ENCODE results near the gene JUN.
A peak's percentile ranks its signal among the peaks of the same experiment; 100 is the strongest.

Gene JUN

DNA sequence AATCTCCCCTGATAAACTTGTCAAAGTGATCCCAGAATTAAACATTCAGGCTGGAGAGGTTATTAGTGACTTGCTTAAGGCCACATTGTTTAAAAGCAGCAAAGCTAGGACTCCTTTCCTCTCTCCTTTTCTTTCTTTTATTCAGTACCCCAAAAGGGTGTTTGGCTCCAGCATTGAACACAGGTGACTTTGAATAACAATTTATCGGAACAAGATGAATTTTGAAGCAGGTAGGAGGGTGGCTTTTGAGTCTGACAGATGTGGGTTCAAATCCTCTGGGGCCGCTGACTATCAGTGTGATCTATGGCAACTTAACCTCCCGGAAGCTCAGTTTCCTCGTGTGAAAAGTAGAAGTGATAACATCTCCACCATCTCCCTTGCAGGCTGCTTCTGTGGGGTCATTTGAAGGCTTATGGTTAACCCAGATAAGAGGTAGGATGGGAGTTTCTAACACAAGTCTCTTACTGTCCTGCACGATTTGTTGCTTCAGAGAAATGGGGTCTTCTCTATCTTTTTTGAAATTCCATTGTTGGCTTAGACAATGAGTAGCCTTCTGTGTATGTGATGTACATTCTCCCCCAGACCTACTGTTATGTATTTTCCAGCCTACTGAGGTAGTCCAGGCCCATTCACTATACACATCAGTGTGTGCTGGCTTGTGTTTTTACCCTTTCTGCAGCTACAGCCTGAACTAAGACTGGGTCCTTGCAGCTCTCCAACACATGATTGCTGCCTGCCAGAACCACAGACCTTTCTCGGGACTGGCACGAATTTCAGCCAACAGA is 29.0 kb downstream of the JUN start:
- no peak for DNase-seq

DNA sequence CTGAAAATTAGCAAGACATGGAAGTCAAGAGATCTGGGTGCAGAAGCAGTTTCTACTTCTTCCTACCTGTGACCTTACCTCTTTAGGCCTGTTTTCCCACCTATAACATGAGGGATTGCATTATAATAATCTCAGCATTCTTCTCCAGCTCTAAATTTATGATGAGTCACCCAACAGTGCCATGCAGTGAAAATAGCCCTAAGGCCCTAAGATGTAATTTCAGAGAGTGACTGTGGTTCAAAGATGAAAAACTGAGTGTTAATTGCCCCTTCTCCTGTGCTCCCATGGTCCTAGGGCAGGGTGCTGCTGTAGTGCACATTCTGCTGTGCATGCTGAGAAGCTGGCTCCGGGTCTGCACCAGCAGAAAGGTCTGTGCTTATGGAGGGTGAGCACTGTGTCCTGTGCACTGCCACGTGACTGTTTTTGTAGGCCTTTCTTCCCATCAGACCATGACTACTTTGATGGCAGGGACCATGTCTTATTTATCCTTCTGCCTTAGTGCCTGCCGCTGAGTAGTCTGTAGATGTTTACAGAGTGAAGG is 29.7 kb downstream of the JUN start:
- DNase-seq: no peak

DNA sequence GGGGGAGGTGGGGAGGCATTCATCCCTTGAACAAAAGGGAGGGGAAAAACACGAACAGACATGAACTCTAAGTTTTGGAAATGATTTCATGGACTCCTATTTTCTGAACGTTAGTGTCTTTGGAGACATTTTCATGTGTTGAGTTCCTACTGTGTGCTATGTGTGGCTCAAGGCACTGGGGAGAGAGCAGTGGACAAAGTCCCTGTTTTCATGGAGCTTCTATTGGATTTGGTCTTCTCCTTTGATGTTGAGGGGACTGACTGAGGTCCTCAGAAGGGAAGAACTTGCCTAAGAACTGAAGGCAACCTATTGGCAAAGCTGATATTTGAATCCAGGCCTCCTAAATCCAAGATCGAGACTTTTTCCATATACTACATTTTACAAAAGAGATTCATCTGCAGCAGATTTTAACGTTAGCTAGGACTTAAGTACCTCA is 30.4 kb downstream of the JUN start:
- no peak for DNase-seq

DNA sequence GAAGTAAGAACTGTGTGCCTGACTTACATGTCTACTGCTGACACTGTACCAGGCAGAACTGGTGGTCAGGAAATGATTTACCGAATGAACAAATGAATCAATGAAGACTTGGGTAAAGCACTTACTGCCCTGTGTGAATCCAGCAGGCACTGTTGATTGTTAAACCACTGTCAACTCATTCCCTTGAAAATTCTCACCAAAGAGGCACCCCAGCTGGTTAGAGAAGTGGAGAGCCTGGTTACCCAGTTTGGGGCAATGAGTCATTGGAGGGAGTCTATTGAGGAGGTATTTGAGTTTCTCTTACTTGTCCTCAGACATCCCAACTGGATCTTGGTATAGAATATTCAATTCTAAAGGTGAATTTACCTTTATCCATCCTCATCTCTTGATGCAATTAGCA is 34.2 kb downstream of the JUN start:
- DNase-seq: no peak

DNA sequence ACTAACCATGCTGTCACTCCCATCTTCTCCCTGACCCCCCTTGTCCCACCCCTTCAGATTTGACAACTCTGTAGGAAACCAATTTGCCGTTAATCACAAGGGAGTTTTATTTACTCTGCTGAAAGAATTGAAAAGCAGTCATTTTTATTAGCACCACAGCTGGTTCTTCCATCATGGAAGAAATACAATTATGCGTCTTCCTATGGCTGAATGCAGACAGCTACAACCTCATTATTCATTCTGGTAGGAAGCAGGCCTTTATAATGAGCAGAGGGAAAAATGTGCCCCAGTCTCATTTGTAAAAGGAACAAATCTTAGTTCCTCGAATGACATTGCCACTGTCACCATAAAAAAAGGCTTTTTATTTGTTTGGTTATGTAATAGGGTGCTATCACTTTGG is 35.2 kb downstream of the JUN start:
- no peak for DNase-seq

DNA sequence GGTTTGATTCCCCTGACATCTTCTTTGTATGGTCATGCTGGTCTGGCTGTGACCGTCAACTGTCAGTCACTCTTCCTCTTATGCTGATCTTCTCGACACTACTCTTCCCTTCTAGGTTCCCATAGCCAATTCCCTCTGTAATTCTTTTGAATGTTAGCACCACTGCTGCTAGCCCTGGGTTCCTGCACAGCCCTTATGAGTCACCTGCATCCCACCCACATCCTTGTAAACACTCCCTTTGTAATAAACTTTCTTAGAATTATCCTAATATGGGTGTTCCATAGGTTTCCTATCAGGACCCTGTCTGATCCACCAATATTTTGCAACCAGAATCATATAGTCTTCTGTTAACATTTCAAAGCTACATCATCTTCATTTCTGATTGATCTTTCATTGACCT is 37.1 kb downstream of the JUN start:
- no peak for DNase-seq

DNA sequence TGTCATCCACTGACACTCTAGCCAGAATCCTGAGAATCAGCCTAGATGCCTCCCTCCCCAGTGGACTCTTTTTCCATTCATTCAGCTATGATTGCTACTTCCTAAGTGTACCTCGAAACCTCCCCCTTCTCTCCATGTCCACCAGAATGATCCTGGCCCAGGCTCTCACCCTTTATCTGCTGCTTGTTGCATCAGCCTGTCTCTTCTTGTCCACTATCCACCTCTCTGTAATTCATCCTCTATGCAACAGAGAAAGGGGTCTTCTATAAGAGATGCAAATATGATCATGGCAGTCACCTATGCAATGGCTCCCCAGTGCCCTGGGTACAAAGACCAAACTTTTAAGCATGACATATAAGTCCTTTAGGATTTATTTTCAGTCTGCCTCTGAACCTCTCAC is 37.7 kb downstream of the JUN start:
- DNase-seq: no peak

DNA sequence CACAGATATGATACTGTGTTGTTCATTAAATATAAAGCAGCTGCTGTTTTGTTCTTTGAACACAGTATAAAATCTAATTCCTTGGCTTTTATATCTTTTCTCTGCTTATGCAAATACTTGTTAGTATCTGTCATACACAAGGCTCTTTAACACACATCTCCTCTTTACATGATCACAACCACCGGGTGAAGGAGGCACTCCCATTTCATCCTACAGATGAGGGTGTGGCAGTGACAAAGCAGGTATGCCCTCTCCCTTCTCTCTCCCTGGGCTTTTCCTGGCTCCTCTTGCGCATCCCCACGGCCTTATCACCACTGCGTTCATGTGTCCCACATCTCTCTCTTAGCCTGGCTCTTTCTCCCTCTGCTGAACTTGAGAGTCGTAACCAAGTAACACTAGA is 38.2 kb downstream of the JUN start:
- DNase-seq: no peak

DNA sequence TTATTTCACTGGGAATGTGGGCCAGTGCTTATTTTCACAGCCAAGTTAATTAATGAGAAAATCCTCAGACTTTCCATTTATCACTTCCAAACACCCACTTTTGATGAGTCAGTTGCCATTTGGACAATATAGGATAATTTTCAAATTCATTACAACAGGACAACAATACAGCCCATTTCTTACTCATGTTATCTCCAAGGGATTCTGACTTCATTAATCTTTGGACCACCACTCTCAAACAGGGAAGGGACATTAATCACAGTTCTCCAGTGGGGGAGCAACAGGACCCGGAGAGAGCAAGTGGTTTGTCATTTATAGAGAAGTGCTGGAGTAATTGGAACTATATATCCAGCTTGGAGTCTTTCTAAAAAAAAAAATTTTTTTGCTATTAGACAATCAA is 38.7 kb downstream of the JUN start:
- DNase-seq: no peak

DNA sequence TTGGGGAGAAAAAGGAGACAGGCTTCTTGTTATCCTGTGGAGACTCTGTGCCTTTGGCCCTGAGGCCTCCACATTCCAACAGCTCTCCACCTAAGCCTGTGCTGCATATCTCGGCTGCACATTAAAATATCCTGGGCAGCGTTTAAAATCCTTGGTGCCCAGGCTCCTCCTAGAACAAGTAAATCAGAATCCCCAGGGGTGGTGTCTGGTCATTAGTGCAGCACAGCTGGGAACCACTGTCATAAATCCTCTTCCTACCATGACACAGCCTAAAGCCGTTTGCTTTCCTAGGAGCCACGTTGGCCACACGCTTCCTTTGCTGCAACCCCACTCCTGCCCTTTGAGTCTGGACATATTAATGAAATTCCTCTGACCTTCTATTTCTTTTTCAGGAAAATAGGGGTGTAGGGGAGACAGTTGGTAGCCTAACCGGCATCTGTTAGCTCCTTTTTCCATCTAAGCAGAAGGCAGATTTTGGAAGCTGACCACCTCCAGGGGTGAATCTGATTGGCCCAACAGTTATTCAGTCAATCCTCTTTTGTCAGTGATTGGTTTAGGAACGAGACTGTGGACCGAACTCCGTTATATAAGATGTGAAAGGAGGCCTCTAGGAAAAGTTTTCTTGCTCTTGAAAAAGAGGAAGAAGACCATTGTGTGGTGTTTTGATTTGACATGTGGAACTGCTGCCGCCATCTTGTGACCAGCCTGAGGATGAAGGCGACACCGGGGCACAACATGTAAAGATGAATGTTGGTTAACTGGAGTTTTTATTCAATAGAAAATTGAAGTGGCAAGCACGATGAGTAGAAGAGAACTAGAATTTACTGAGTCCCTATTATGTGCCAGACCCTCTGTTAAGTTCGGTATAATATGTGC is 41.9 kb downstream of the JUN start:
- DNase-seq: no peak

DNA sequence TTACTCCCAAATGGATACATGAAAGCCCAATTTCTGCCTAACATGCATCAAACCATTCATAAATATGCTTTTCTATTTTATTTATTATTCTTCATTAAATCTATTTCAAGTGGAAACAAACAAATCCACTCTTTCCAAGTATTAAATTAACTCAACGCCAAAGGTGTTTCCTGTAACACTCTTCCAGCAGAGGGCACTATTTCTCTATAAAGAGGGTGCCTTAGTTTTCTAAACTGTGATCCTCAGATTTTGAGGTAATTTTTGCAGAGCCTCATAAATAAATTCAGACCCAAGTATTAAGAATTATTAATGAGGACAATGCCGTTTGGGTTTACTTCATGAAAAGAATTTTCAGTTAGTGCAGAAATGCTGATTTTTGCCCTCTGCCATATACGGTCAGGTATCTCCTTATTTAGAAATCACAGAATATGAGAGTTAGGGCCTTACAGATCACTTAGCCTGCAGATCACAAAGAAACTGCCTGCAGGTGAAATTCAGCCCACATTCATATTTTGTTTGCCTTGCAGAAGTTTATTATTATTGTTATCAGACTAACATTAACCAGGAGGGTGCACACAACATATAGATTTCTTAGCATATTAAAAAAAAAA is 43.9 kb downstream of the JUN start:
- DNase-seq: peak; percentile 95

DNA sequence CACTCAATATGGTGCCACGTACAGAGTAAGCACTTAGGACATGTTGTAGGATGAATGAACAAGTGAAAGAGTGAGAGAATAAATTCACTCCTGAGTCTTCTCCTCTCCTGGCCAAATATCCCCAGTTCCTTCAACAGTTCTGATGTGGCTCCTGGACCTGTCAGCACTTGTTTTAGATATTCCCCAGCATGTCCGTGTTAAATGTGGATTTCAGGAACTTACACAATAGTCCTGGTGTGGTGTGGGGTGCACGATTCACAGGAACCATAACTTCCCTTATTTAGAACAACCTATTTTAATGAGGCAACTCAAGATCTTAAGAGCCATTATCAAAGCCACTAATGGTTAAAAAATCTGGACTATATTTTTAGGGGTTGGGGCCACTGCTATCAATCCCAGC is 45.0 kb downstream of the JUN start:
- no peak for DNase-seq

DNA sequence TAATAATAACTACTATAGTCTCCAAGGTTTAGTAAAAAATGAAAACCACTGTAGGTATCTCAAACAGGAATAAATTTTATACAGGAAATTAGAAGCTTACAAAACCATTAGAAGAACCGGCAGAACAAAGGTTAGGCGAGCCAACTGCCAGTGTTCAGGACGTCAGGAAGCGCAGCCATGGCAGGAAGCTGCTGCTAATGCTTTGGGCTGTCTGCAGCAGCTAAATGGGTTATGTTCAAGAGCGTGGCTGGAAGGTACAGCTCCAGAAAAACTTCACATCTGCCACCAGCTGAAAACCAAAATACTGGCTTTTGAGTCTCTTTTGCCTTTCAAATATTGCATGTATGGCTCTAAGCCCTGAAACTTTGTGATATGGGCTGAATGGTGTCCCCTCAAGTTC is 48.3 kb downstream of the JUN start:
- DNase-seq: no peak

DNA sequence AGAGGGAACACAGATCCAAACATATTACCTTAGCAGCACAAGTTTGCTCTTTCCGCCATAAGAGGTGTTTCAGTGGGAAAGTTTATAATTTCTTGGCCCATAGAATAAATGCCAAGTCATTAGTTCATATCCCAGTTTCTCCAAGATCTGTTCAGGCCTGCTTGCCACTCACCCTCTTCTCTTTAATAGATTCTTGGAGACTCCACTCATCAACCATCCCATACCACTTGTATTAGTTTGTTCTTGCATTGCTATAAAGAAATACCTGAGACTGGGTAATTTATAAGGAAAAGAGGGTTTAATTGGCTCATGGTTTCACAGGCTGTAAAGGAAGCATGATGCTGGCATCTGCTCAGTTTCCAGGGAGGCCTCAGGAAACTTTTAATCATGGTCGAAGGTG is 49.2 kb downstream of the JUN start:
- no peak for DNase-seq

DNA sequence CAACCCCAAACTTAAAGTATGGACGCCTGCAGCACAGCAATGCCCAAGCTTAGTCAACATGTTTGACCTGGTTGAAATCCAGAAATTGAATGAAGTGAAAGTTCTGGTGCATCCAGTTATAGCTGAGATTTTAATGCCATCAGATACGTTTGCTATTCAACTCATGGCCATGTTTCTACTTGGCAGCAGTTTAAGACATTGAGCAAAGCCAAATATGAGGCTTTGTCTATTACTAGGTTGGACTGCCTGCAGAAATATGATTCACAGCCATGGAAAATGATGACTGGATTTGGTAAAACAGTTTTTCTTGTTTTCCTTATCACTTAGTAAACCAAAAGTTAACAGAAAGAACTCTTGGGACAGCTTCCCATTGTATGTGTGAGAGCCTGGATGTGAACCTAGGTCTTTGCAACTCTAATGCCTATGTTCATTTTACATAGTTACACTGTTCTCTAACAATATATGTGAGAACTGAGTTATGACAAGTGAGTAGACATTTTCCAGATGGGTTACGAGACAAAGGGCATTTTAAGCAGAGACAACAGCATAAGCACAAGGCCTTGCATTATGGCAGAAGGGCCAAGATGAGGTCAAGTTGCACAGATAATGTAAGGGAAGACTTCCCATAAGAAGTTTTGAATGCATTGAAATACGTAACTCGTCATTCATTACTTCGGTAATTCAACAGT is 51.6 kb downstream of the JUN start:
- DNase-seq: no peak

Data from NCI-H2029 treated with DMSO at 0.1 percent for 48 hours (cell line).